Activated naive CD8-positive, alpha-beta T cell treated with anti-CD3 and anti-CD28 coated beads, Interleukin-2, amount 50 U/mL, for 16 hours (primary cell): ENCODE results near the gene MACF1.

Experiments
- DNase-seq: peaks from one replicate; pipeline ENCODE4 v3.0.0-alpha.2; 2020; ENCODE audit warnings: low read depth, low spot score

MACF1 gene

DNA sequence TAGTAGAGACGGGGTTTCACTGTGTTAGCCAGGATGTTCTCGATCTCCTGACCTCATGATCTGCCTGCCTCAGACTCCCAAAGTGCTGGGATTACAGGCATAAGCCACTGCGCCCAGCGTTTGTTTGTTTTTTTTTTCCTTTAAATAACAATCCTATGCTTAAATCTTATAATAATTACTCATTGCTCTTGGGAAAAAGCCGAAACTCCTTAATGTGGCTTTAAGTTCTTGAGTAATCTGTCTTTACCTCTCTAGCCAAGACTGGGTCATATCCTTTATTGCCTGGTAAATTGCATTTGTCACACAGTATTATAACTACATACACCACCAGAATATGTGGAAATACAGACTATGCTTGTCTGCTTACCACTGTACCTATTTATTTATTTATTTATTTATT, 97.1 kb downstream of the MACF1 start:
- DNase-seq = no peak

DNA sequence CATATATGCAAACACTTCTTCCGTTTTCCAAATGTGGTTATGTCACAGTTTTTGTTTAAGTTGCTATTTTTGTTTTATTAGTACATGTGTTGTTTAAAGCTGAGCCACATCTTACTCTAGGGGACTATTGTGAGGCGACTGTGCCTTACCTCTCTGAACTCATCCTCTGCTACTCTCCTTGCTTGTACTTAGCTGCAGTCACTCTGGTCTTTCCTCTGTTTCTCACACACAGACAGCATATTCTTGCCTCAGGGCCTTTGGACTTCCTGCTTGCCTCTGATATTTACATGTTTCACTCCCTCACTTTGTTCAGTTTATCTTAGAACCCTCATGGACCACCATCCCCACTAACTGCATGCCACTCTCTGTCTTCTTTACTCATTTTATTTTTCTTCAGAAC, 101.1 kb downstream of the MACF1 start:
- DNase-seq = no peak

GRCh38 chr1:39310015-39310414, 105.5 kb downstream of the MACF1 start:
- DNase-seq = no peak

DNA sequence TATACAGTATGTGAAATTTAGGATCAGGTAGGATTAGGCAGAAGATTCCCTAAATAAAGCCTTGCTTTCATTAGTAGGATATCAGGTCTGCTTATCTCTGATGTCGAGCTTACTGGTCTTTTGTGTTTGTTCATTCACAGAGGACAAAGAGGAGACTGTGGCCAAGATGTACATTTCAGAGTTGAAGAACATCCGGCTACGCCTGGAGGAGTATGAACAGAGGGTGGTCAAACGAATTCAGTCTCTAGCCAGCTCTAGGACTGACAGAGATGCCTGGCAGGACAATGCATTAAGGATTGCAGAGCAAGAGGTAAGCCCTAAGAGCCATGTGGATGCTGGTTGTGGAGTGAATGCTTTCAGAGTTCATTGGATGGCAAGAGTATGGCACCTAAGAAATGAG, 106.2 kb downstream of the MACF1 start:
- no peak for DNase-seq

DNA sequence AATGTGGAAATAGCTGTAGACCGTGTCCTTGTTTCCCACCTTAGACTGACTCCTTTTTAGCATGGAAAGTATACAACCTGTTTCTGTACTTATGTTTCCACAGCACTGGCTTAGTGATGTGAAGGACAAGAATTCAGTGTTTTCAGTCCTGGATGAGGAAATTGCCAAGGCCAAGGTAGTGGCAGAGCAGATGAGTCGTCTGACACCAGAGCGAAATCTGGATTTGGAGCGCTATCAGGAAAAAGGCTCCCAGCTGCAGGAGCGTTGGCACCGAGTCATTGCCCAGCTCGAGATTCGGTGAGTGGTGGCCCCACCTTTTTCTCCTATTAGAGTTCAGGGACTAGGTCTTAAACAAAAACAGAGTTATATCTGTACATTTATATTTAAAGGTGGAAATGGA, 112.6 kb downstream of the MACF1 start:
- no peak for DNase-seq

DNA sequence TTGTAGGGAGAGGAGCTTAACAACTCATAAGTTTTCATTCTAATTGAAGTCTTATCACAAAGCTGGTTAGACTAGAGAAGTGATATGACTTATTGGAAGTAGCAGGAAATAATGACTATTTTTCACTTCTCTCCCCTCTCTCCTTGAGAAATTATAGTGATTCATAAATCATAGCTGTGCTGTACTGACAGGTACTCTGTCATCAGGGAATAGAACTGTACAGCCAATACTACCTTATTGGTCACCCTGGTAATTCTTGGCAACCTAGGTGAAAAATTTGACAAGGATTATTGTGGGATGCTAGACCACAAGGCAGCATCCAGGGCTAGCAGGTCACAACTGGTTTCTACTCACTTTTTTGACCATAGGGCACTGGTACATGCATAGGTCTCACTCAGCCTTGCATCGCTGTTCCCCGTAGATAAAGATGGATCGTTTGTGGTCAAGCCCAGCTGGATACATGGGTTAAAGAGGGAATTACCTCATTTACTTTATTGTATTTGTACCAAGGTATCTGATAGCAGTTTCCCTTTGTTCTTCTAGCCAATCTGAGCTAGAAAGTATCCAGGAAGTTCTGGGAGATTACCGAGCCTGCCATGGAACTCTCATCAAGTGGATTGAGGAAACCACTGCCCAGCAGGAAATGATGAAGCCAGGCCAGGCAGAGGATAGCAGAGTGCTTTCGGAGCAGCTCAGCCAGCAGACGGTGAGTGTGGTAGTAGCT, 113.6 kb downstream of the MACF1 start:
- no peak for DNase-seq

- DNase-seq = no peak
Observed at GRCh38 chr1:39321979-39322378, 117.5 kb downstream of the MACF1 start.

DNA sequence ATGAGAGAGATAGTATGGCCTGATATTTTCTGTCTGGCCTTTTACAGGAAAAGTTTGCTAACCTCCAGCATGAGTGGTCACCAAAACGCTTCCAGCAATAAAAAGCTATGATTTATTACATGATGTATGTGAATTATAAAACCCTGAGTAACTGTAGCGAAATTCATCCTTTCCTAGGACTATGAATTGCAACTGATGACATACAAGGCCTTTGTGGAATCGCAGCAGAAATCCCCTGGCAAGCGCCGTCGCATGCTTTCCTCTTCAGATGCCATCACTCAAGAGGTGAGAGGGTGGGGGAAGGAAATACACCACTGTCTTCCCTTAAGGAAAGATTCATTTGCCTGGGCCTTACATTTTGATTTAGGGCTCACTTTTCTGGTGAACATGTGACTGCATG, 117.9 kb downstream of the MACF1 start:
- no peak for DNase-seq

GRCh38 chr1:39324888-39325287, 120.4 kb downstream of the MACF1 start:
- no peak for DNase-seq

DNA sequence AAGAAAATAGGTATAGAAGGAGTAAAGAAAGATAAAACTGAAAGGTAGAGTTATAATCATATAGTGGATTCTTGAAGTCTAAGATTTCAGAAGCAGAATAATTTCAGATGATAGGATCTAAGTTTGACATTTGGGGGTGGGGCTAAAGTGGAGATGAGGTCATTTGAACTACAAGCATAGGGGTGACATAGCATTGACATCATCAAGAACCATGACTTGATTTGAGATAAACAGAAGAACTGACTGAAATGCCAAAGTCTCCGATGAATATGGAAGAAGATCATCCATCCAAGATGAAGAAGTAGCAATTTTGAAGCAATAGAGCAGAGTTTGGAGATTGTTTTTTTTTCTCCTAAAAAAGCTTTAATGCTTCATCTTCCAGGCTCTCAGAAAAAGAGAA, 122.3 kb downstream of the MACF1 start:
- no peak for DNase-seq

- no peak for DNase-seq
Observed at GRCh38 chr1:39328095-39328494, 123.6 kb downstream of the MACF1 start.

GRCh38 chr1:39328586-39329121, 124.2 kb downstream of the MACF1 start:
- DNase-seq = no peak

DNA sequence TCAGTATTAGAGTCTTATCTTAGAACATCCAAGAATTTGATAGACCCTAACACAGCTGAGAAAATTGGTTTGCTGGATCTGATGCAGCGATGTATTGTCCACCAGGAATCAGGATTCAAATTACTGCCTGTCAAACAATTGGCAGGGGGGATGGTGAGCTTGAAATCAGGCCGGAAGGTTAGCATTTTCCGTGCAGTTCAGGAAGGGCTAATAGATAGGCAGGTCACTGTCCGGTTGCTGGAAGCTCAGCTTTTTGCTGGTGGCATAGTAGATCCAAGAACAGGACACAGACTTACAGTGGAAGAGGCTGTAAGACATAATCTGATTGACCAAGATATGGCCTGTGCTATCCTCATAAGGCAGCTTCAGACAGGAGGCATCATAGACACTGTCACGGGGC, 127.2 kb downstream of the MACF1 start:
- no peak for DNase-seq

GRCh38 chr1:39332291-39332690, 127.8 kb downstream of the MACF1 start:
- no peak for DNase-seq

GRCh38 chr1:39332828-39333227, 128.3 kb downstream of the MACF1 start:
- DNase-seq = no peak

- no peak for DNase-seq
Observed at GRCh38 chr1:39333296-39333695, 128.8 kb downstream of the MACF1 start.

- no peak for DNase-seq
Observed at GRCh38 chr1:39335216-39335615, 130.7 kb downstream of the MACF1 start.

- DNase-seq = no peak
Observed at GRCh38 chr1:39337067-39337466, 132.6 kb downstream of the MACF1 start.

DNA sequence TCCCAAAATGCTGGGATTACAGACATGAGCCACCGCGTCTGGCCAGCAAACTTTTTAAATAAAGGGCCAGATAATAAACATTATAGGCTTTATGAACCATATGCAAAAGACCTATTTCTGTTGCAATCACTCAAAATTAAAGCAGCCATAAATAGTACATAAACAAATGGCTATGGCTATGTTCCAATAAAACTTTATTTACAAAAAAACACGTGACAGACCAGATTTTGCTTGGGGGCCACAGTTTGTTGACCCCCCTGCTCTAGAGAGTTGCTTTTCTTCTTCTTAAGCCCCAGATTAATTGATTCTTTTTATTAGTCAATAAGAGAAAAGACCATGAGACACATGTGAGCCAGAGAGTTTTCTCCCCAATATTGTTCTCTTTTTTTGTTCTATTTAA, 138.3 kb downstream of the MACF1 start:
- no peak for DNase-seq

- DNase-seq = no peak
Observed at GRCh38 chr1:39344394-39345154, 140.1 kb downstream of the MACF1 start.

- DNase-seq = no peak
Observed at GRCh38 chr1:39346872-39347271, 142.4 kb downstream of the MACF1 start.

DNA sequence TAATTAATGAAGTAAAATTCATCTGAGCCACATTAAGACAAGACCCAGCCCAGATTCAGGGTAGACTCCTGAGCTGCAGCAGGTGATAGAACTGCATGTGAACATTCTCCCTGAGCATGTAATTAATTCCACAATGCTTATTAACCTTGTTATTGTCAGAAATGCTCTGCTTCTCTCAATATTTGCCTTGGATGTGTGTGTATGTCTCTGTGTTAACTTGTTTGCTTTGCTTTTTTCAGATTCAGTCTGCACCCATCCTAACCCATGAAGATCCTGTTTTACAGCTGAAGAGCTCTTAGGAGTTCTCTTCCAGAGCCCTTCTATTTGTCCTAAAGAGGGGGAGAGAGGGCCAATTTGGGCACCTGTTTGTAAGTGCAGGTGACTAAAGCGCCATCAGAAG, 143.8 kb downstream of the MACF1 start:
- no peak for DNase-seq

DNA sequence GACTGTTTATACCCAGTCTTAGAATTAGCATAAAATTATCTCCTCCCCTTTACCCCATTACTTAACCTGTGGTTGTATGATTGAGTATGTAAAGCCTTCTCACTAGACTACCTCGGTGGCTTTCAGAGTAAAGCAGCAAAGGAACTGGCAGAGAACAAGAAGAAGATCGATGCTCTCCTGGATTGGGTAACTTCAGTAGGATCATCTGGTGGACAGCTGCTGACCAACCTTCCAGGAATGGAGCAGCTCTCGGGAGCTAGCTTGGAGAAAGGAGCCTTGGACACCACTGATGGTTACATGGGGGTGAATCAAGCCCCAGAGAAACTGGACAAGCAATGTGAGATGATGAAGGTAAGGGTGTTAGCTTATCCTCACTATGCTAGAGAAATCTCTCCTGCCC, 148.4 kb downstream of the MACF1 start:
- no peak for DNase-seq
